Measurements from ENCODE around the gene AGAP1. TPM values are rescaled to one million over a fixed set of nuclear protein-coding genes. Genes with fewer than 3 reads are reported as not detected.

Gene AGAP1
- total RNA-seq, 1 donor from 2014 or later: 43.8 TPM

DNA sequence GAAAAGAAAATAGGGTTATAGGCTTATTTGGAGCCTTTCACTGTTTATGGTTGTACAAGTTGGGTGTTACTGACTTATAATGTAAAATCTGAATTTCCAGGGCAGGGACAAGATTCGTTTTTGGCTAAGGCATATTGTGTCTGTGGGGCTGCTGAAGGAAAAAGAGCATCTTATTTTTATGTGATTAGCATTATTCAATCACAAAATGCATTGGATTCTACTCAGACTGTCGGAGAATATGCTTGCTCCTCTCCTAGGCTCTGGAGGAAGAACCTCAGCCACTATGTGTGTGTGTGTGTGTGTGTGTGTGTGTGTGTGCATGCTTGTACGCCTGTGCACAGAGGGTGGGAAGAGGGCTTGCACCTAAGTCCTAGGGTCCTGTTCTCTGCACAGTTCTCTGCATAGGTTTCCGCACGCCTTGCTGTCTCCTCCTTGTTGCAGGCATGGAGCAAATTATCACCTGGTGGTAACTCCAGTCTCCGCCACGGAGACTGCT is 44.3 kb downstream of the AGAP1 start:
- DNase-seq (ENCODE audit: extremely low spot score, unreplicated experiment): no peak
- Mint-ChIP-seq H3K4me1 (ENCODE audit: unreplicated experiment) (peaks cover 3% of the 10 kb centered on the region), H3K4me3 (ENCODE audit: unreplicated experiment) (no peak overlapping the region), H3K9me3 (ENCODE audit: unreplicated experiment) (no peaks in the 10 kb centered on the region), H3K27ac (ENCODE audit: unreplicated experiment) (no peak overlapping the region), H3K36me3 (ENCODE audit: unreplicated experiment) (no peaks in the 10 kb centered on the region), H3K27me3 (ENCODE audit: unreplicated experiment) (no peaks in the 10 kb centered on the region)
- TF ChIP-seq, protein P1, sequence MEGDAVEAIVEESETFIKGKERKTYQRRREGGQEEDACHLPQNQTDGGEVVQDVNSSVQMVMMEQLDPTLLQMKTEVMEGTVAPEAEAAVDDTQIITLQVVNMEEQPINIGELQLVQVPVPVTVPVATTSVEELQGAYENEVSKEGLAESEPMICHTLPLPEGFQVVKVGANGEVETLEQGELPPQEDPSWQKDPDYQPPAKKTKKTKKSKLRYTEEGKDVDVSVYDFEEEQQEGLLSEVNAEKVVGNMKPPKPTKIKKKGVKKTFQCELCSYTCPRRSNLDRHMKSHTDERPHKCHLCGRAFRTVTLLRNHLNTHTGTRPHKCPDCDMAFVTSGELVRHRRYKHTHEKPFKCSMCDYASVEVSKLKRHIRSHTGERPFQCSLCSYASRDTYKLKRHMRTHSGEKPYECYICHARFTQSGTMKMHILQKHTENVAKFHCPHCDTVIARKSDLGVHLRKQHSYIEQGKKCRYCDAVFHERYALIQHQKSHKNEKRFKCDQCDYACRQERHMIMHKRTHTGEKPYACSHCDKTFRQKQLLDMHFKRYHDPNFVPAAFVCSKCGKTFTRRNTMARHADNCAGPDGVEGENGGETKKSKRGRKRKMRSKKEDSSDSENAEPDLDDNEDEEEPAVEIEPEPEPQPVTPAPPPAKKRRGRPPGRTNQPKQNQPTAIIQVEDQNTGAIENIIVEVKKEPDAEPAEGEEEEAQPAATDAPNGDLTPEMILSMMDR (IDR thresholded peaks at IDR 0.05): no peak

DNA sequence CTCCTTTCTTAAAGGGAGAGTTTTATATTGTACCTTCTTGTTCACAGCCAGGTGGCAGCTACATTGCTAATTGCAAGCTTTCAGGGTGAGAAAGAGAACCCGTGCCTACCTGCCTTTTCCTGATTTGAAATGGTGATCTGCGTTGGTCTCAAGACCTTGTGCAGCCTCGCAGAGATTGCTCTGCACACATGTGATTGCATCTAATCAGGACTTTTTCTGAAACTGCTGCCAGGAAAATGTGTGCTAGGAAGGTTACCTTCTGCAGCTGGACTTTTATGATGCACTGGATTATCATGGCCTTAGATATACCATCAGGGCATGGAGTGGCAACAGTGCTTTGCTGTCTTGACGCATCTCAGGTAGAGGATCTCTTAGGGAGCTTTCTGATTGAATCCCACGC is 45.1 kb downstream of the AGAP1 start:
- peaks cover 3% of the 10 kb centered on the region for H3K4me1 Mint-ChIP-seq (ENCODE audit: unreplicated experiment)
- no peak overlapping the region for H3K4me3 Mint-ChIP-seq (ENCODE audit: unreplicated experiment)
- no peaks in the 10 kb centered on the region for H3K9me3 Mint-ChIP-seq (ENCODE audit: unreplicated experiment)
- no peaks in the 10 kb centered on the region for H3K36me3 Mint-ChIP-seq (ENCODE audit: unreplicated experiment)
- DNase-seq (ENCODE audit: extremely low spot score, unreplicated experiment): no peak
- TF ChIP-seq, protein P1 (IDR thresholded peaks at IDR 0.05): no peak
- H3K27me3 Mint-ChIP-seq (ENCODE audit: unreplicated experiment): no peaks in the 10 kb centered on the region
- no peak overlapping the region for H3K27ac Mint-ChIP-seq (ENCODE audit: unreplicated experiment)

DNA sequence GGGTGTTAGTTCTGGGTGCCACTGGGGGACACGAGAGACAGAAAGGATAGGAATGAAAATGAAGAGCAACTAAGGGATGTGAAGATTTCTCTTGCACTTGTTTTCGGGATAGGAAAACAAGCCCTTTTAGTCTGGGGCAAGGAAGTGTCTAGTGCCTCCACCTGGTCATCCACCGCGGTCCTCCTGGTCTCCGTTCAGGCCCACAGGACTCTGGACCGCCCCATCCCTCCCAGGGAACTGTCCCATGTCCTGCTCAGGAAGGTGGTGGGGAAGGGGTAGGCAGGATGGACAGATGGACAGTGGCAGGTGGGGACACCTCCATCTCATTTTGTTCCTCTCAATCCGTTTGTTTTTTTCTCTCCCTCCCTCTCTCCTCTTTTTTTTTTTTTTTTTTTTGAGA is 45.9 kb downstream of the AGAP1 start:
- TF ChIP-seq, protein P1 (IDR thresholded peaks at IDR 0.05): no peak
- Mint-ChIP-seq H3K27ac (ENCODE audit: unreplicated experiment) (no peak overlapping the region), H3K4me3 (ENCODE audit: unreplicated experiment) (no peak overlapping the region), H3K4me1 (ENCODE audit: unreplicated experiment) (peaks cover 7% of the 10 kb centered on the region), H3K36me3 (ENCODE audit: unreplicated experiment) (no peaks in the 10 kb centered on the region), H3K27me3 (ENCODE audit: unreplicated experiment) (no peaks in the 10 kb centered on the region), H3K9me3 (ENCODE audit: unreplicated experiment) (no peaks in the 10 kb centered on the region)
- no peak for DNase-seq (ENCODE audit: extremely low spot score, unreplicated experiment)

DNA sequence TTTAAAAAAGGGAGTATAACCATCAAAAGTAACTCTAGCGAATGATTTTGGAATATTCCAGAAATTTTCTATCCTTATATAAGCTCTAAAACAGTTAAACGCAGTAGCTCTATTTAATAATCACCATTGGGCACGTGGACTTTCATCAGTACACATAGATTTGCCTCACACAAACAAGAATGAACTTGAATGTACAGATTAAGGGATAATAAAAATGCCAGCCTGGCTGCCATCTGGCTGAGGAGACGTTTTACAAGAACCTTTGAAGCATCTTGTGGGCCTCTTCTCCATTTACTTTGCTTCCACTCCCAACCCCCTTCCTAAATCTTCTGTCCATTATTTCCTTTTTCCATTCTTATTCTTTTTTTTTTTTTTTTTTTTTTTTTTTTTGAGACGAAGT is 47.2 kb downstream of the AGAP1 start:
- DNase-seq (ENCODE audit: extremely low spot score, unreplicated experiment): no peak
- H3K27ac Mint-ChIP-seq (ENCODE audit: unreplicated experiment): no peak overlapping the region
- TF ChIP-seq, protein P1 (IDR thresholded peaks at IDR 0.05): no peak
- H3K9me3 Mint-ChIP-seq (ENCODE audit: unreplicated experiment): no peaks in the 10 kb centered on the region
- H3K27me3 Mint-ChIP-seq (ENCODE audit: unreplicated experiment): no peaks in the 10 kb centered on the region
- H3K36me3 Mint-ChIP-seq (ENCODE audit: unreplicated experiment): no peaks in the 10 kb centered on the region
- no peak overlapping the region for H3K4me3 Mint-ChIP-seq (ENCODE audit: unreplicated experiment)
- H3K4me1 Mint-ChIP-seq (ENCODE audit: unreplicated experiment): peaks cover 8% of the 10 kb centered on the region

DNA sequence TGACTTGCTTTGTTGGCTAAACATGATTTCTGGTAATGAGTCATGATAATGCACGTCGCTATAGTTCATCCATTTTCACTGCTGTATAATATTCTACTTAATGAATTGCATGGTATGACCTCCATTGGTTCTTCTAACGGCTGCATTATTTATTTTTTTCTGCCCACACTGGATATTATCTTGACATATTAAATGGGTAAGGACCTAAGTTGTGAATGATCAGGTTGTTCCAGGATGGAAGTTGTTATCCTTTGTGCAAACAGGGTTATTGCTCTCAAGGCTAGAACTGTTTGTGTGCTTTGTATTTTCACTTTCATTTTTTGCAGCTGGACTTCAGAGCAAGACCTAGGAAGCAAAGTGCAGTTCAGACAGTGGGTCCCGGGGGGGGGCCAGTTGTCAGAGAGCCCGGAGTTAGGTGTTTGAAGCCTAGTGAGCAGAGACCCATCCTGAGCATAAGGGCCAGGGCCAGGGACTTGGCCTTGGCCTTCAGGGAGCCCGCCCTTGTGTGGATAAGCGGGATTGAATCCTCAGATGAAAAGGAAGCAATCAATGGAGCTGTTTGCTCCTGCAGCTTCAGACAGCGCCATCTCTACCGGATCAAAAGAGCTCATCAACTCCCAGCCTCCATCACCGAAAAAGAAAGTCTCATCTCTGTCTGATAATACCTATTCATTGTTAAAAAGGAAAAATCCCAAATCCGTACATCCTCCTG is 48.2 kb downstream of the AGAP1 start:
- no peak overlapping the region for H3K27ac Mint-ChIP-seq (ENCODE audit: unreplicated experiment)
- no peaks in the 10 kb centered on the region for H3K27me3 Mint-ChIP-seq (ENCODE audit: unreplicated experiment)
- H3K4me1 Mint-ChIP-seq (ENCODE audit: unreplicated experiment): peaks cover 8% of the 10 kb centered on the region
- DNase-seq (ENCODE audit: extremely low spot score, unreplicated experiment): no peak
- no peaks in the 10 kb centered on the region for H3K36me3 Mint-ChIP-seq (ENCODE audit: unreplicated experiment)
- no peaks in the 10 kb centered on the region for H3K9me3 Mint-ChIP-seq (ENCODE audit: unreplicated experiment)
- no peak overlapping the region for H3K4me3 Mint-ChIP-seq (ENCODE audit: unreplicated experiment)
- TF ChIP-seq, protein P1 (IDR thresholded peaks at IDR 0.05): no peak

Data from osteocyte (in vitro differentiated cells).